Stimulated activated CD4-positive, alpha-beta T cell treated with anti-CD3 and anti-CD28 coated beads, Interleukin-2, amount 100 ng/mL, for 24 hours (primary cell): ENCODE data around the gene FIBCD1.

ENCODE experiments used
- DNase-seq, 2 donors: peaks; one replicate each; pipeline ENCODE4 v3.0.0-alpha.2; 2020

Gene FIBCD1

DNA sequence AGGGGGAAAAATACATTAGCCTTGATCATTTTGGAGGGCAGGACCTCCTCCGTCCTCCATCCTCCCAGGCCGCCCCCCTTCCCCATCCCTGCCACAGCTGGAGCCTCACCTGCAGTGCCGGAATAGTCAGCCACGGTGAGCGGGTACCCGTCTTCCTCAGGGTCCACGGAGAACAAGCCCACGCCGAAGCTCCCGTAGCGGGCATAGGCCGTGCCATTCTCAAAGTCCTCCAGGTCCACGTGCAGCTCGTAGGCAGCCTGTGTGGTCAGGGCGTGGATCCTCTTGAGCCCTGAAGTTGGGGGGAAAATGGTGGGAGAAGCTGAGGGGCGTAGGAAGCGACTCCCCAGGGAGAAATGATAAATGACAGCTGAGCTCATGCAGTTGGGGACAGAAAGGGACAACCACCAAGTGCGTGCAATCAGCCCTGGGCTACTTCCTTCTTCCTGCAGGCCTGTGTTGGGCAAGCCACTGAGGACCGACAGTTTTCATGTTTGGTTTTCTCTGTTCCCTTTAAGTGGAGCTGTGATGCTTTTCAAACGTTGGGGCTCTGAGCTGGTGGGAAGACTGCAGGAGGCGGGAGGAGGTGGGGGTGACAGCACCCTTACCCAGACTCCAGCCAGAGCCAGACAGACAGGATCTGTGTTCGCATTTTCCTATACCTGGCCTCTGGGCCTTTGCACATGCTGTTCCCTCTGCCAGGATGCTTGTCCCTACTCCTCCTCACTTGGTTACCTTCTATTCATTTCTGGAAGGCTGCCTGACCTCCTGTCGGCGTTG is 33.7 kb downstream of the FIBCD1 start:
- DNase-seq: no peak

DNA sequence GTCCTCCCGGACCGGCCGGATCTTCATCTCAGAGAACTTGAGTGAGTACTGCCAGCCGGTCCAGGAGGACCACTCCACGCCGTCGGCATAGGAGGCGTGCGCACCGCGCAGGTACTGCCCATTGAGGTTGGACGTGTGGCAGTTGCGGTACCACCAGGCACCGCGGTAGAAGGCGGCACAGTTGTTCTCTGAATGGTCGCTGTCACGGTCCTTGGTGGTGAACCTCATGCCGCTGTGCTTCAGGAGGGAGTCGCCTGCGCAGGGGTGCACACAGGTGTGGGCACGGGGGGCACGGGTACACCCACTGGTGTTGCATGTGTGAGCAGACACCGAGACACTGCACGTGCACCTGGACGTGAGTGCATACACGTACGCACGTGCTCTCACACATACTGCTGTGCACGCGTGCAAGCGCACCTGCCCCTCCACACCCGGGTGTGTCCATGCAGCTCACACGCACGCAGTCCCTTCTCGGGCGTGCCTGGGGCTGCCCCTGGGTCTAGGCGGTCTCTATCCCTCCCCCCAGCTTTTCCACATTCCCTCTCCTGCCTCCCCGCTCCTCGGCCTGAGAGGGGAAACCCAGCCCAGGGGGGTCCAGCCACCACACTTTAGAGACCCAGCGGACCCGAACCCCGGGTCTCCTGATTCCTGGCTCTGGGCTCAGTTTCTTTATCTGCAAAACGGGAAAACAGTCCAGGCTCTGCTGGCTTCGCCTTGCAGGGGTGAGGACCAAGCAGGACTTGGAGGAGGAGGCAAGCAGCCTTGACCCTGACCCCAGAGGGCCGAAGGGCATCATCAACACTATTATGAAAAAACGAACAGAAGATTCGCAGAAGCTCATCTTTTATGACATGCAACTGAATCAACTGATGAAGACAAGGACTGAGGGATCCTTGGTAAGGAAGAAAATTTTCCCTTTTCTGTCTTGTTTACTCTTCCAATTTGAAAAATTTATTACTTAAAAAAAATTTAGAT is 34.7 kb downstream of the FIBCD1 start:
- no peak for DNase-seq

DNA sequence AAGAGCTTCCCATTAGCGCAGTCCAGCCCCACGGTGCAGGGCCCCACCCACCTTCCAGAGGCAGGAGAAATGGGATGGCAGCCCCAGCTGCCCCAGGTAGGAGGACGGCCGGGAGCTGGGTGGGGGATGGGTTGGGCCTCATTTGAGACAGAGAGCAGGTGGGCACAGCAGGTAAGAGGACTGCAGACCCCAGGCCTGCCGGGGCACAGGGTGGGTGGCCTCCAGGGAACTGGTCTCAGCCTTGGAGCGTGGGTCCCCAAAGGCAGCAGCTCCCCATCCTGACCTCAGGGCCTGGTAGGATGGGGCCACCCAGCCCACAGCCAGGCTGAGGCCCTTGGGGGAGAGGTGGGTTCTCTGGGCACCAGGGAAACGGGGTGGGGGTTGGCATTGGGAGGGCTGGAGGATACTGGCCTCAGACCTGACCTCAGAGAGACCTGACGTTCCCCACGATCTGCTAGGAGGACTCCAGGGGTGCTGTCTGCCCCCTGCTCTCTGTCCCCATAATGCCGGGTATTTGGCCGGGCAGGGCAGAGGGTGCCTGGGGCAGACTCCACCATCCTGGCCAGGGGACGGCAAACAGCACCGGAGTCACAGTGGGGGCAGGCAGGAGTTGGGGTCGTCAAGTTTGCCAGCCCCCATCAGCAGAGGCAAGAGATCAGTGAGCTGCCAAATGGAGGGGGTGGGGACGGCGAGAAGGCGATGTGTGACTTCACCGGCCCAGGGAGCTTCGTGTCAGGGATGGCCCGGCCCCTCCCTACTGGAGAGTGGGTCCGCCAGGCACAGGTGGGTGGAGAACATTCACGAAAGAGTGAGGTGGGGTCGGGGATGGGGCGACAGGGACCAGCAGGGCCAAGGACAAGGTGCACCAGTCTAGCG is 35.6 kb downstream of the FIBCD1 start:
- no peak for DNase-seq

DNA sequence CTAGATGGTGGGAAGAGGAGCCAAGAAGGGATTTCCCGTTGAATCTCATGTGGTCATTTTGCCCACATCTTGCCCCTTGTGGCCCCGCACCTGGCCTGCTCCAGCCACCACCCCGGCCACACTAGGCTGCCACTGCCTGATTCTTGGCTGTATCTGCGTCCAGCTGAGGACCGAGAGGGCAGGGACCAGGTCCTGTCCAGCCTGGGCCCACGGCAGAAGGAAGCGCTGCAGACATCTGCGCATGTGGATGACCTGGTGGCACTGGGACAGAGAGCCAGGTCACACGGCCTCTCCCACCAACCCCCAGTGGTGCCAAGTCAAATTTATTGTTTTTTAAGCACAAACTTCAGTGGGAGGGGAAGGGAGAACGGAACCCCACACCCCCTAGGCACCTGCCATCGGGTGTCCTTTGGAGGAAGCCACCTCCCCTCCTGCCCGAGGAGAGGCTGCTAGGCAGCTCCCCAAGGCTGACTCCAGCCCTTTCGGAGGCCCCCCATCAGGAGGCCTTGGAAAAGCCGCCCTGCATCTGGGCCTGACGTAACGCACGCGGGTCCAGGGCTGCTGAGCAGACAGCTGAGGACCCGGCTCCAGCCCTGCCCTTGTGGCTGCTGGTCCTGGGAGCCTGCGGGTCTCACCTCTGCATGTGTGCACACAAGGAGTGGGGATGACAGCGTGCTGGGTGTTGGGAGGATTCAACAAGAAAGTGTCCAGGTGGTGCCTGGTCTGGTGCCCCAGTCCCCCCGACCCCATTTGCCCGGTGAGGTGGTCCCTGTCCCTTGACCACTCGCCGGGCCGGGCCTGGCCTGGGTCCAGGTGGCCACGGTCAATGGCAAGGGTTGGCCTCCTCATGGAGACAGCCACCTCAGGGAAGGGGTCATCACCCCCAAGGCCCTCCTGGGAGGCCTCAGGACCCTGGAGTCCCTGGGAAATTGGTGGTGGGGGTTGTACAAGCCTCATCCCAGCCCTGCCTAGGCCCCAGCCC is 36.6 kb downstream of the FIBCD1 start:
- no peak for DNase-seq

DNA sequence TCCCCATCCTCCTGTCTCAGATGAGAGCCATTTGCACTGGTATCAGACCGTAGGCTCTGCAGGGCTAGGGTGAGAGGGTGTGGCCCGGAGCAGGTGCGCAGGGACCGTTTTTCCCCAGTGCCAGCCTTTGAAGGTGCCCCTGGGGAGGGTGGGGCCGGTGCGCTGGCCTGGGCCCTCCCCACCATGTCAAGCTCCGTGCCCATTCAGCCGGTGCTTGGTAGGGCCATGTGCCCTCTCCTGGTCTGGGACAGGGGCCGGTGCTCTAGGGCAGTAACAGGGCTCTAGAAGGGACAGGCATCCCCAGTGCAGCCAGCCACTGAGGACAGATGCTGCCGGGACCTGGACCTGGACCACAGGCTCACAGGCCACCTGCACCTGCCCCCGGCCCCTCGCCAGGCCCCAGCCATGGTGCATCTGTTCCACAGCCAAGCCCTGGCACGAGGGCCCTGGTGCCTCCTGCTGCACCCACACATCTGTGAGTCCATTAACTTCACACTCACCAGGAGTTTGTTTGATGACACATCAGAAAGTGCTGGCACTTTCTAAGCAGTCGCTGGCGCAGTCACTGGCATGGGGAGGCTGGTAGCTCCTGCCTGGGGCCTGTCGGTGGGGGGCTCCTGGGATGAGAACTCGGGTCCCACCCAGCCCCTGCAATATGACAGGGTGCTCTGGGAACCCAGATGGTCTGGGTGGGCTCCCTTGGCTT is 37.4 kb downstream of the FIBCD1 start:
- no peak for DNase-seq

DNA sequence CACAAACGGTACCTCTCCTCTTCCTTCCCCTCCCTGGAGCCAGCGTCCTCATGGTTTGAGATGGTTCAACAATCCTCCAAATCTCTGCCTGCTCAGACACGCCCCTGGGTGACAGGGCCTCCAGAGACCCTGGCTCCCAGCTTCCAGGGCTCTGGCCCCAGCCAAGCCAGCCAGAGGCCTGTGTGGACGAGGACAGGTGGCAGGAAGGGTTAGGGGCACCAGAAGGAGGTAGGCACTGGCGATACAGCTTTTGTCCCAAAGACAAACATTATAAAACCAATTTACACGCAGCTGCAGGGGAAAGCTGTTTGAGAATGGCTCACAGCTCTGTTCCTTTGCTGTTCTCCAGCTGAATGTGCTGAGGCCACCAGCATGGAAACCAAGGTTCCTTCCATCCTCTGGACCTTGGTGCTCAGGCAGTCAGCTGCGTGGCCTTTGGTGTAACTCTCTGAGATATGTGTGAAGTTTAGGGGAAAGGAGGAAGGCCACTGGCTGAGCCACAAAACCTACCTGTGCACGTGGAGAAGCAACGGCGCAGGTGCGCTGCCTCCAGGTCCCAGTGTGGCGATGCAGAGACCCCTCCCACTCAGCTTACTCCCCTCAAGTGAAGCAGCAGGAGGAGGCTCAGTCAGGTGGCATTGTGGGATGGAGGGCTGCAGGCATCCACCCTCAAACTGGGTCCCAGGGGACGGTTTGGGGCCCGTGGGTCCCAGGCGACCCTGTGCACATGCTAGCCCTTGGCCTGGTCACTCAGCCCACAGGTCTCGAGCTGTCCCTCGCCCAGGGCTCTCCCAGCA is 38.1 kb downstream of the FIBCD1 start:
- no peak for DNase-seq

DNA sequence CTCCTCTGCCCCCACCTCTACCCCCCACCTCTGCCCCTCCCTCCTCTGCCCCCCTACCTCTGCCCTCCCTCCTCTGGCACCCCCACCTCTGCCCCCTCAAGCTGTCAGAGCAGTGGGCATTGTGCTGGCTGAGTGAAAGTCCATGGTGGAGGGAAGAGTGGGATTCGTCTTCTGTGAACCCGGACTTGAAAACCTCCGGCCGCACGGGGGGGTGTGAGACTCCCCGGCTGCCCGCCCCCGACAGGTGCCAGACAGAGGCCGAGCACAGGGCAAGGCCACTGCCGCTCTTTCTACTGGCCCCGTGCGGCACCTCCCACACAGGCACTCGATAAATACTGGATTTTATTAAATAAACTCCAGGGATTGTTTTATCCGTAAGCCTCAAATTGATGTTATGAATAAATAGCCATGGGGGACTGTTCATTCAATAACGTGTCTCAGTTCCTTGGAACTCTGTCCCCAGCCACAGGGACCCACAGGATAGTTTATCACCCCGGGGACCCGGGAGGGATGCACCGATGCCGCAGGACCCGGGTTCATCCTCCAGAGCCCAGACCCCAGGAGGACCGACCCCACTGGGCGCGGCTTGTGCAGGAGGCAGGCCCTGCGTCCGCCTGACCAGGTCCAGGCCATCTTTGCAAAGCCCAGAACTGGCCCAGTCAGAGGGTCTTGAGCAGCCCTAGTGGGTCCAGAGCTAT is 39.8 kb downstream of the FIBCD1 start:
- DNase-seq: no peak

DNA sequence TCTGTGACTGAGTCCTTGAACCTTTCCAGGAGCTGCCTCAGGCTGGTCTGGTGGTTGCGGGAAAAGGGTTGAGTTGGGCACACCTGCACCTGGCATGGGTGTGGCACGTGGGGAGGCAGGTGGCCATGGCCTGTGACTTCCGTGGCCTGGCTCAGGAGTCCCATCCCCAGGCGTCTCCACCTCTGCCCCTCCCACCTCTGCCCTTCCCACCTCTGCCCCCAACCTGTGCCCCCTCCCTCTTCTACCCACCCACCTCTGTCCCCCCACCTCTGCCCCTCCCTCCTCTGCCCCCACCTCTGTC is 40.5 kb downstream of the FIBCD1 start:
- DNase-seq: no peak

DNA sequence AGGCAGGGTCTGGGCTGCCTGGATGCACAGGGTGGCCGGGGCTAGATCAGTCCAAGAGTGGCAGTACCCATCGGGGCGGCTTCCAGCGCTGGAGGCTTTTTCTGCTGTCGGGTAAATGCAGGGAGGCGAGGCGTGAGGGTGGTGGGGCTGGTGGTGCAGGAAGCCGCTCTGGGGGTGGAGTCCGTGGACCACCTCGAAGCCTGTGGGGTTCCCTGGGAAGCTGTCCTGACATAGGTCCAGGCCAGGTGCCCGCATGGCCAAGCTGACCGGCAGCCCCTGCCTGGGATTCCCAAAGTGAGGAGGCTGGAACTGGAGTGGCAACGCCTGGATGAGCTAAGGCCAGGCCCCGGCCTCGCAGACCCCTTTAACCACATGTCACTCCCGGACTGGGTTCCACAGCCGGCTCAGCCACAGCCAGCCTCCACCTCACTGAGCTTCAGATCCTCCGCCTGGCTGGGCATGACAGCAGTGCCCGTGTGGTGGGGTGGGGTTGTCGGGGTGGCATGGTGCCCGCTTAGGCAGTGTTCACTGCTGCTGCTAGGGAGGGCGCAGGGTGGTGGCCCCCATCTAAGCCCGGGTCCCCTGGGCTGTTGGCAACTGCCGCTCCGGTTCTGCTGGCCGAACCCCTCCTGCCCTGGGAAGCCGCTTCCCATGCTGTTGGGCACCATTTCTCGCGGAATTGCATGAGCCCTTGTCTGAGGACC is 41.0 kb downstream of the FIBCD1 start:
- no peak for DNase-seq

DNA sequence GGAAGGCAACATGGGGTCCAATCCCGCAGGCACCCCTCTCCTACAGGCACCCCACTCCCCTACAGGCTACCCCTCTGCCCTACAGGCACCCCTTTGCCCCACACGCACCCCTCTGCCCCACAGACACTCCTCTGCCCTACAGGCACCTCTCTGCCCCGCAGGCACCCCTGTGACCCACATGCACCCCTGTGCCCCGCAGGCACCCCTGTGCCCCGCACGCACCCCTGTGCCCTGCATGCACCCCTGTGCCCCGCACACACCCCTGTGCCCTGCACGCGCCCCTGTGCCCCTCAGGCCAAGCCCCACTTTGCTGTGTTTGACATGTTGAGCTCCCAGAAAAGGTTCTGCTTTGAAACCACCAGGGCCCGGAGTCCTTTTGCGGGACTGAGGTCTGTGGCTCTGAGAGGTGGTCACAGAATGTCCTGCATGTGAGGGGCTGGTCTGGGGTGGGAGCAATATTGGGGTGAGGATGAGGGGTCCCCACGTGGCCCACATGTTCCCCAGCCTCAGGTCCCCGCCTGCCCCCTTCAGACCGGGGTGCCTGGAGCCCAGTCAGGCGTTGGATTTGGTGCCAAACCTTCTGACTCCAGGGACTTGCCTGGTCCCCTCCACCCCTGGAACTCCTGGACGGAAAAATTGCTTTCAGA is 41.8 kb downstream of the FIBCD1 start:
- no peak for DNase-seq

DNA sequence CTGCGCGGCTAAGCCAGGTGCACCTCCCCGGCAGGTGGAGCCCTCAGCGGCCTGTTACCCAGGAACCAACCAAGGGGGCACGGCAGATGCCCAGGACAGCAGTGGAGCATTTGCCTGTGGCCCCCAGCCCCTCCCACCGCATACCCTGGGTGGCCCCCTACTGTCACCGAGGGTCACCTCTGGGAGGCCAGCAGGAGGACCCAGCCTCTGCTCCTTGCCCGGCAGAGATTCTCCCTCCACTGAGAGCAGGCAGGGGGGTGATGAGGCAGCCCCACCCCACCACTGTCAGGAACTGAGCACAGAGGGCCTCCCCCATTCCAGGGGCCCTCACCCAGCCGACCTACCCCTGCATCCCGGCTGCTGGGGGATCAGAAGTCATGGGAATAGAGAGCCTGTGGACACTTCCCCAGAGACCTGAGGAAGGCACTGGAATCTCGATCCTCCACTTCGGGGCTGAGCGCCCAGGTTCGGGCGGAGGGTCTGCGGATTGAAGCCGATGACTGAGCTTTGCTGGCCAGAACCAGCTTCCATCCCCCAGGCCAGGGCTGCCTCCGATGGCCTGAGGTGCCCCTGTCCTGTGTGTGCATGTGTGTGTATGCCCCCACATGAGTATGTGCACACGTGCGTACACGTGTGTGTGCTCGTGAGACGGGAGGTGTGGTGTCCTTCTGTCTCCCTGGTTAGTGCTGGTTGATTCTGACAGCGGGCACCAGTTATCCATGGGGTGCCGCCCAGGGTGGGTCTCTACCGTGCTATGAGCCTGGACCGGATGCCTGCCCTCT is 42.6 kb downstream of the FIBCD1 start, which contains the start of gene QRFP:
TSS of gene QRFP (minus strand) at position 580 of the 782 bp plus-strand sequence. CDS start 2,974 bp downstream, outside the sequence.
- DNase-seq: no peak

DNA sequence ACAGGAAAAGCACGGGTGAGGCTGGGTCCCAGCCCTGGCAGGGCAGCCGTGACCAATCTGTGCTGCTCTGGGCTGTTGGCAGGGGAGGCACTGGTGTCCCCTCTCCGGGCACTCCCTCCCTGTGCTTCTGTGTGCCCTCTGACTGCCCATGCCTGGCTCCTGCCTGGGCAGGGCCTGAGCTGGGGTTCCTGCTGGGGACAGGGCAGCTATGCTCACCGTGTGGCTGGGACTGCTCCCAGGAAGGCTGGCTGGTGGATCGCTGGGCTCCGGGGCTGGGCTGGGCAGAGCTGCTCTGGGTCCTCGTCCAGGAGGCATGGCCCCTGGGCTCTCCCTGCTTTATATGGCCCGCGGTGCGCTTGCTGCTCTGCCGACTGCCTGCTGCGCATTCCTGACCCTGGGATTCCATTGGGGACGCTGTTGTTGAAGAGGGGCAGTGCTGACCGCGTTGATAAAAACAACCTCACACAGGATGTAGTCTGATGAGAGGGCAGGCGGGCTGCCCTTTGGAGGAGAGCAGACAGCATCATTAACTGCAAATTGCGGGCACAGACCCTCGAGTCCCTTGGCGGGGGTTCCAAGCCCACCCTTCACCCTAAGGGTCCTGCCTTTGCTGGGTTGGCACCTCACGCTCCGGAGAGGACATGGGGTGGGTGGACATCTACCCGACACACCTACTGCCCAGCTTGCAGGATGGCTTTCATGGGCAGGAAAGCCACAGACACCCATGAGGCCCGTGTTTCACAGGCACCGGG is 43.4 kb downstream of the FIBCD1 start:
- DNase-seq: no peak

DNA sequence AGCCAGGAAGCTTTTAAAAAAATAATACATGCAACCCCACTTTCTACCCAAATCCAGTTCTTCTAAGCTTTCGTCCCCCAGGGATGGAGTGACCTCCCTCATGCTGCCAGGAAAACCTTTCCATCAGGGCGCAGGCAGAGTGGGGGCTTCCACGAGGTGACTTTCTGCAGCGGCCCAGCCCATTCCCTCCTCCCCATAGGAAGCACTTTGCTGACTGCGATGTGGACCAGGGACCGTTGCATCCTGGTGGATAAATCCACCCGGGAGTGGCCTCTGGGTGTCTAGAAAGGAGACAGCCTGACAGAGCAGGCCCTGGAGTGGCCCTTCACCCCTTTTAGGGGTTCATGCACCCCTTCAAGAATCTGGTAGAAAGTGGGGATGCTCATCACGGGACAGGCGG is 44.0 kb downstream of the FIBCD1 start:
- DNase-seq: no peak

DNA sequence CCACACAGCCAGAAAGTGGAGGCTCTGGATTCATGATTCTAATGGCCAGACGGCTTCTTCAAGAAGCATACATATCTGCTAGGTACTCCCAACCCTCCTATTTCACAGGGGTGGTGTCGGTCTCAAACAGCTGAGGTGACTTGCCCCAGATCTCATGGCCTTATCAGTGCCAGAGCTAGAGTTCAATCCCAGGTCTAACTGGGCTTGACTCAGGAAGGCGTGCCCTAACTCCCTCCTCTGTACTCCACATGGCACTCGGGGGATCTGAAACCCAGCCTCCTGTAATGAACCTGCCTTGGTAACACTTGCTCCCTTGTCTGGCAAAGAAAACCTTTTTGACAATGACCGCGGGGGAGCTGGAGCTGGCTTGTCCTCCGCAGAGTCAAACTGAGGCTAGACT is 44.5 kb downstream of the FIBCD1 start:
- no peak for DNase-seq

DNA sequence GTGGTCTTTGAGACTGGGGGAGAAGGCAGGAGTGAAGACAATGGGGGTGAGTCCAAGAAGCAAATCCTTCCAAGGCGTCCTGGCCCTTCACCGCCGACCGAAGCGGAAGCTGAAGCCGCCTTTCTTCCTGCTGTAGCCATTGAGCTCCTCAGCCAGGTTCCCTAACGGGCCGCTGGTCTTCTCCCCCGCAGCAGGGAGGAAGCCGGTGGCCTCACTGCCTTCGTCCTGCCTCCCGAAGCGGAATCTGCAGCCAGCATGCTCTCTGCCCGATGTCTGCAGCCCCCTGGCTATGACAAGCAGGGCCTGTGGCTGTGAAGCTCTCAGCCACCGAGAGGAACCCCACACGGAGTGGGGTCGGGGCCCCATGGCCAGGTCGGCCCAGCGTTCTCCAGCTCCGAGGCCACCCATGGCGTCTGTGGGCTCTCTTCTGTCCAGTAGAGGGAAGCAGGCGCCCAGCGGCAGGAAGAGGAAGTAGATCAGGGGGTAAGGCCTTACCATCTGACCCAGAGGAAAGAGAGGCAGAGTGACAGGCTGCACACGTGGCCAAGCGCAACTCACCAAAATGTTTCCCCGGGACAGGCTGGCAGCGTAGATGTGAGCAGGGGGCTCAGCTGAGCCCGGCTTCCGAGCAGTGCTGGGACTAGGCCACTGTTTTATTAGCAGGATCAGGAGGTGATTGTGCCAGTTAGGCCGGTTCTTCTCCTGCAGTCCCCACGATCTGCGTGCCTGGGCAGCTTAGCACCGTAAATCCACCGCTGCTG is 45.5 kb downstream of the FIBCD1 start:
- no peak for DNase-seq
